Measurements from ENCODE around the gene MOGAT2. TPM values are rescaled to one million over a fixed set of nuclear protein-coding genes. Genes with fewer than 3 reads are reported as not detected.

MOGAT2 gene
- total RNA-seq, 1 experiment from 2014 or later, result 0.39 TPM

GRCh38 chr11:75760710-75761493 is 43.3 kb downstream of the MOGAT2 start:
- H3K27me3 Mint-ChIP-seq (ENCODE audit: insufficient read depth, unreplicated experiment), result no peaks in the 10 kb centered on the region
- POLR2A ChIA-PET, result no interaction called here
- no peak for DNase-seq
- no peaks in the 10 kb centered on the region for H3K27me3 ChIP-seq (replicated peaks; ENCODE audit: control insufficient read depth, insufficient read depth, low read length)
- no peaks in the 10 kb centered on the region for H3K36me3 ChIP-seq (ENCODE audit: control insufficient read depth, insufficient read depth, low read length)
- TF ChIP-seq, protein P1, sequence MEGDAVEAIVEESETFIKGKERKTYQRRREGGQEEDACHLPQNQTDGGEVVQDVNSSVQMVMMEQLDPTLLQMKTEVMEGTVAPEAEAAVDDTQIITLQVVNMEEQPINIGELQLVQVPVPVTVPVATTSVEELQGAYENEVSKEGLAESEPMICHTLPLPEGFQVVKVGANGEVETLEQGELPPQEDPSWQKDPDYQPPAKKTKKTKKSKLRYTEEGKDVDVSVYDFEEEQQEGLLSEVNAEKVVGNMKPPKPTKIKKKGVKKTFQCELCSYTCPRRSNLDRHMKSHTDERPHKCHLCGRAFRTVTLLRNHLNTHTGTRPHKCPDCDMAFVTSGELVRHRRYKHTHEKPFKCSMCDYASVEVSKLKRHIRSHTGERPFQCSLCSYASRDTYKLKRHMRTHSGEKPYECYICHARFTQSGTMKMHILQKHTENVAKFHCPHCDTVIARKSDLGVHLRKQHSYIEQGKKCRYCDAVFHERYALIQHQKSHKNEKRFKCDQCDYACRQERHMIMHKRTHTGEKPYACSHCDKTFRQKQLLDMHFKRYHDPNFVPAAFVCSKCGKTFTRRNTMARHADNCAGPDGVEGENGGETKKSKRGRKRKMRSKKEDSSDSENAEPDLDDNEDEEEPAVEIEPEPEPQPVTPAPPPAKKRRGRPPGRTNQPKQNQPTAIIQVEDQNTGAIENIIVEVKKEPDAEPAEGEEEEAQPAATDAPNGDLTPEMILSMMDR (IDR thresholded peaks at IDR 0.05; ENCODE audit: insufficient read depth in 1 of 2, low read depth in 1 of 2, low read length in 1 of 2, severe bottlenecking in 1 of 2, unreplicated experiment in 1 of 2), result no peak
- peak overlapping the region; percentile 15 for H3K27ac Mint-ChIP-seq (ENCODE audit: unreplicated experiment)
- intact Hi-C loops (cut with micrococcal nuclease; ENCODE audit: unreplicated experiment), result no loop called here
- H3K4me3 ChIP-seq (ENCODE audit: low read depth, low read length), result no peak overlapping the region
- CTCF ChIA-PET, result interaction anchor here (0.8 to 2.1 kb wide), 3 partner anchors 36 to 55 kb away, joined by 3 to 10 read pairs (median 3); no protein-coding TSS in a partner anchor
- no peak overlapping the region for H3K4me3 Mint-ChIP-seq (ENCODE audit: unreplicated experiment)
- no peaks in the 10 kb centered on the region for H3K36me3 Mint-ChIP-seq (ENCODE audit: insufficient read depth, unreplicated experiment)
- peaks cover 34% of the 10 kb centered on the region for H3K4me1 Mint-ChIP-seq (ENCODE audit: low read depth, unreplicated experiment)
- no peaks in the 10 kb centered on the region for H3K9me3 Mint-ChIP-seq (ENCODE audit: unreplicated experiment)
- BruUV-seq (replicated peaks), result no TSS peak
- 0 out of 2 replicates have a peak, but pooled peaks cover 4% of the 10 kb centered on the region for H3K9me3 ChIP-seq
- H3K4me1 ChIP-seq, result peaks cover 35% of the 10 kb centered on the region

DNA sequence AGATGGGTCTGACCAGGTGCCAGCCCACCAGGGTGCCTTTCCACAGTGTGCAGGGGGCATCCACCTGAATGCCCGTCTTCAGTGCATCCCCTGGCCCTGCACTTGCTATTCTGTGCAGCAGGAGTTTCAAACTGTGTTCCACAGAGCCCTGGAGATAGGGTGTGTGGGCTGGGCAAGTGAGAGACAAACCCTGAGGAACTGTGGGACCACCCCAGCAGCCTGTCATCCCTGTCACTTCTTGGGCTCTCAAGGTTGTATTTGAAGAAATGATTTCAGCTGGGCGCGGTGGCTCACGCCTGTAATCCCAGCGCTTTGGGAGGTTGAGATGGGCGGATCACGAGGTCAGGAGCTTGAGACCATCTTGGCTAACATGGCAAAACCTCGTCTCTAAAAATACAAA is 44.5 kb downstream of the MOGAT2 start:
- H3K4me1 ChIP-seq, result peaks cover 39% of the 10 kb centered on the region
- ChIA-PET CTCF (interaction anchor here (0.8 to 2.3 kb wide), 4 partner anchors 24 to 164 kb away, joined by 4 to 10 read pairs (median 6); no protein-coding TSS in a partner anchor), POLR2A (no interaction called here)
- intact Hi-C loops (cut with micrococcal nuclease; ENCODE audit: unreplicated experiment), result loop anchor here (2.0 kb wide), 1 partner anchor 13 kb away; no protein-coding TSS in a partner anchor
- Mint-ChIP-seq H3K36me3 (ENCODE audit: insufficient read depth, unreplicated experiment) (no peaks in the 10 kb centered on the region), H3K4me1 (ENCODE audit: low read depth, unreplicated experiment) (peaks cover 41% of the 10 kb centered on the region), H3K4me3 (ENCODE audit: unreplicated experiment) (no peak overlapping the region), H3K27ac (ENCODE audit: unreplicated experiment) (peak overlapping the region; percentile 83), H3K27me3 (ENCODE audit: insufficient read depth, unreplicated experiment) (no peaks in the 10 kb centered on the region), H3K9me3 (ENCODE audit: unreplicated experiment) (no peaks in the 10 kb centered on the region)
- no TSS peak for BruUV-seq (replicated peaks)
- H3K27me3 ChIP-seq (replicated peaks; ENCODE audit: control insufficient read depth, insufficient read depth, low read length), result no peaks in the 10 kb centered on the region
- peak in 1 of 2 experiments; percentile 27 for DNase-seq
- TF ChIP-seq, protein P1 (IDR thresholded peaks at IDR 0.05; ENCODE audit: insufficient read depth in 1 of 2, low read depth in 1 of 2, low read length in 1 of 2, severe bottlenecking in 1 of 2, unreplicated experiment in 1 of 2), result no peak
- no peak overlapping the region for H3K4me3 ChIP-seq (ENCODE audit: low read depth, low read length)
- H3K36me3 ChIP-seq (ENCODE audit: control insufficient read depth, insufficient read depth, low read length), result no peaks in the 10 kb centered on the region
- H3K9me3 ChIP-seq, result no peaks in the 10 kb centered on the region

- Mint-ChIP-seq H3K9me3 (ENCODE audit: unreplicated experiment) (no peaks in the 10 kb centered on the region), H3K27me3 (ENCODE audit: insufficient read depth, unreplicated experiment) (no peaks in the 10 kb centered on the region), H3K27ac (ENCODE audit: unreplicated experiment) (peak overlapping the region; percentile 83), H3K4me3 (ENCODE audit: unreplicated experiment) (peak overlapping the region; percentile 5), H3K4me1 (ENCODE audit: low read depth, unreplicated experiment) (peaks cover 49% of the 10 kb centered on the region), H3K36me3 (ENCODE audit: insufficient read depth, unreplicated experiment) (peaks cover 4% of the 10 kb centered on the region)
- BruUV-seq (replicated peaks), result no TSS peak
- intact Hi-C loops (cut with micrococcal nuclease; ENCODE audit: unreplicated experiment), result loop anchor here (1.0 to 2.0 kb wide), 3 partner anchors 14 to 65 kb away; no protein-coding TSS in a partner anchor
- TF ChIP-seq, protein P1 (IDR thresholded peaks at IDR 0.05; ENCODE audit: insufficient read depth in 1 of 2, low read depth in 1 of 2, low read length in 1 of 2, severe bottlenecking in 1 of 2, unreplicated experiment in 1 of 2), result no peak
- Histone ChIP-seq H3K36me3 (ENCODE audit: control insufficient read depth, insufficient read depth, low read length) (no peaks in the 10 kb centered on the region), H3K9me3 (no peaks in the 10 kb centered on the region), H3K4me1 (peaks cover 47% of the 10 kb centered on the region), H3K27me3 (replicated peaks; ENCODE audit: control insufficient read depth, insufficient read depth, low read length) (no peaks in the 10 kb centered on the region), H3K4me3 (ENCODE audit: low read depth, low read length) (no peak overlapping the region)
- ChIA-PET CTCF (interaction anchor here (0.6 to 2.3 kb wide), 12 partner anchors 23 to 231 kb away, joined by 3 to 10 read pairs (median 4); no protein-coding TSS in a partner anchor), POLR2A (interaction anchor here (0.6 kb wide), 1 partner anchor 179 kb away, joined by 3 read pairs; no protein-coding TSS in a partner anchor)
- DNase-seq, result peak; percentile 85 to 88
These were observed 45.2 kb downstream of the MOGAT2 start for GRCh38 chr11:75762885-75763284.
